RWPE2 (cell line): ENCODE measurements around the gene GRAP2.

Experiments
- ATAC-seq: fragments of 200-7000 bp; cut with Tn5 transposase; 3 replicates; pipeline ENCODE4 v1.9.1; 2021; ENCODE audit warnings: low read depth
- DNase-seq: peaks from one replicate; pipeline ENCODE4 v3.0.0-alpha.2; 2020; ENCODE audit warnings: low spot score
- H3K27ac ChIP-seq: fragments of 450-650 bp; 2 replicates; pipeline ENCODE4 v1.5.1; 2017; ENCODE audit warnings: mild to moderate bottlenecking; ENCODE audit not compliant: poor library complexity, severe bottlenecking
- H3K27me3 ChIP-seq: fragments of 250-450 bp; sonication (Bioruptor Pico); 2 replicates; pipeline ENCODE4 v1.5.1; 2021; ENCODE audit warnings: mild to moderate bottlenecking, moderate library complexity; ENCODE audit not compliant: insufficient read depth, poor library complexity, severe bottlenecking
- H3K36me3 ChIP-seq: fragments of 250-450 bp; sonication (Bioruptor Pico); 2 replicates; pipeline ENCODE4 v1.5.1; 2020; ENCODE audit warnings: low read depth, mild to moderate bottlenecking, moderate library complexity
- H3K4me1 ChIP-seq: fragments of 250-450 bp; sonication (Bioruptor Pico); 2 replicates; pipeline ENCODE4 v1.5.1; 2021; ENCODE audit warnings: mild to moderate bottlenecking, moderate library complexity; ENCODE audit not compliant: insufficient read depth, poor library complexity, severe bottlenecking
- H3K4me3 ChIP-seq: fragments of 250-450 bp; sonication (Bioruptor Pico); 2 replicates; pipeline ENCODE4 v1.5.1; 2021; ENCODE audit warnings: mild to moderate bottlenecking, moderate library complexity; ENCODE audit not compliant: severe bottlenecking
- H3K9me3 ChIP-seq: fragments of 250-450 bp; sonication (Bioruptor Pico); 2 replicates; pipeline ENCODE4 v1.5.1; 2021; ENCODE audit warnings: mild to moderate bottlenecking, moderate library complexity; ENCODE audit not compliant: severe bottlenecking
- CTCF ChIP-seq: fragments of 450-650 bp; IDR thresholded peaks from one replicate; pipeline ENCODE4 v1.5.1; 2017; ENCODE audit warnings: mild to moderate bottlenecking, moderate library complexity; ENCODE audit not compliant: poor library complexity, severe bottlenecking

The GRAP2 gene

GRCh38 chr22:39962071-39962470 is 61.2 kb downstream of the GRAP2 start:
- Histone ChIP-seq H3K4me3 (no peak overlapping the region), H3K4me1 (peaks cover 11% of the 10 kb centered on the region), H3K9me3 (no peaks in the 10 kb centered on the region), H3K27me3 (no peaks in the 10 kb centered on the region), H3K27ac (peak overlapping the region; percentile 41), H3K36me3 (no peaks in the 10 kb centered on the region)
- no peak for TF ChIP-seq CTCF
- no peak for ATAC-seq
- DNase-seq: no peak

- Histone ChIP-seq H3K4me1 (peaks cover 8% of the 10 kb centered on the region), H3K9me3 (no peaks in the 10 kb centered on the region), H3K36me3 (no peaks in the 10 kb centered on the region), H3K27ac (no peak overlapping the region), H3K27me3 (no peaks in the 10 kb centered on the region), H3K4me3 (no peak overlapping the region)
- DNase-seq (no peak), ATAC-seq (no peak)
- TF ChIP-seq CTCF: no peak
Observed at GRCh38 chr22:39965748-39966147, 64.9 kb downstream of the GRAP2 start.

- DNase-seq (no peak), ATAC-seq (no peak)
- Histone ChIP-seq H3K4me1 (peaks cover 4% of the 10 kb centered on the region), H3K9me3 (no peaks in the 10 kb centered on the region), H3K27me3 (no peaks in the 10 kb centered on the region), H3K27ac (no peak overlapping the region), H3K36me3 (no peaks in the 10 kb centered on the region), H3K4me3 (no peak overlapping the region)
- no peak for TF ChIP-seq CTCF
Observed at GRCh38 chr22:39966470-39966869, 65.6 kb downstream of the GRAP2 start.

- Histone ChIP-seq H3K27ac (no peak overlapping the region), H3K4me3 (no peak overlapping the region), H3K9me3 (no peaks in the 10 kb centered on the region), H3K36me3 (no peaks in the 10 kb centered on the region), H3K4me1 (peaks cover 2% of the 10 kb centered on the region), H3K27me3 (no peaks in the 10 kb centered on the region)
- no peak for TF ChIP-seq CTCF
- ATAC-seq: no peak
- DNase-seq: no peak
Observed at GRCh38 chr22:39967103-39967829, 66.4 kb downstream of the GRAP2 start.
